Measurements from ENCODE around the gene USP4.

The USP4 gene

DNA sequence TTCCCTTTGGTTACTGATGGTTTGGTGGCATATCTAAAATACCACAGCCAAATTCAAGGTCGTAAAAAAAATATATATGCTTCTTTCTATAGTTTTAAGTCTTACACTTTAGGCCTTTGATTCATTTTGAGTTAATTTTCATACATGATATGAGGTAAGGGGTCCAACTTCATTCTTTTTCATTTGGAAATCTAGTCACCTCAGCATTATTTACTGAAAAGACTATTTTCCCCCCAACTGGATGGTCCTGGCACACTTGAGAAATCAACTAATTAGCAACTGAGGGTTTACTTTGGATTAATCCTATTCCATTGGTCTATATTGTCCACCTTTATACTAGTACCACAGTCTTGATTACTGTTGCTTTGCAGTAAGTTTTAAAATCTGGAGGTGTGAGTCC lies 45.8 kb upstream of the USP4 start:
- POLR2A ChIA-PET = no interaction called here
- TF ChIP-seq, protein P1, sequence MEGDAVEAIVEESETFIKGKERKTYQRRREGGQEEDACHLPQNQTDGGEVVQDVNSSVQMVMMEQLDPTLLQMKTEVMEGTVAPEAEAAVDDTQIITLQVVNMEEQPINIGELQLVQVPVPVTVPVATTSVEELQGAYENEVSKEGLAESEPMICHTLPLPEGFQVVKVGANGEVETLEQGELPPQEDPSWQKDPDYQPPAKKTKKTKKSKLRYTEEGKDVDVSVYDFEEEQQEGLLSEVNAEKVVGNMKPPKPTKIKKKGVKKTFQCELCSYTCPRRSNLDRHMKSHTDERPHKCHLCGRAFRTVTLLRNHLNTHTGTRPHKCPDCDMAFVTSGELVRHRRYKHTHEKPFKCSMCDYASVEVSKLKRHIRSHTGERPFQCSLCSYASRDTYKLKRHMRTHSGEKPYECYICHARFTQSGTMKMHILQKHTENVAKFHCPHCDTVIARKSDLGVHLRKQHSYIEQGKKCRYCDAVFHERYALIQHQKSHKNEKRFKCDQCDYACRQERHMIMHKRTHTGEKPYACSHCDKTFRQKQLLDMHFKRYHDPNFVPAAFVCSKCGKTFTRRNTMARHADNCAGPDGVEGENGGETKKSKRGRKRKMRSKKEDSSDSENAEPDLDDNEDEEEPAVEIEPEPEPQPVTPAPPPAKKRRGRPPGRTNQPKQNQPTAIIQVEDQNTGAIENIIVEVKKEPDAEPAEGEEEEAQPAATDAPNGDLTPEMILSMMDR (IDR thresholded peaks at IDR 0.05; ENCODE audit: control extremely low read depth, extremely low read depth, low read depth, missing control alignments) = no peak
- CTCF ChIA-PET = interaction anchor here (1.8 kb wide), 1 partner anchor 63 kb away, joined by 4 read pairs; no protein-coding TSS in a partner anchor
- no peak for DNase-seq (ENCODE audit: extremely low spot score)

DNA sequence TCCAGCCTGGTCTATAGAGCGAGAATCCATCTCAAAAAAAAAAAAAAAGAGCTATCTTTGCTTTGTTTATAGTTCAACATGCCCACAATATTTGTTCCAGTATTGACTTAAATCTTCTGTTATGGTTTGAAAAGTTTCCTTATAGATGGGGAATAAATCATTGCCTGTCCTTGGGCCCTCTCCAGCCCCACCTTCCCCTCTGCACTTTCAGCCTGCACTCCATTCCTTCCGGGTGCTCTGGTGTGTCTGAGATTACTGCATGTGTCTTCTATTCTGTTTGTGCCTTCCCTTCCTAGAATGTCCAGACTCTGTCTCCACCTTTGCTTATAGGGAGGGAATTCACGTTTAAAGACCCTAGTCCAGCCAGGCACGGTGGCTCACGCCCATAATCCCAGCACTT lies 43.5 kb upstream of the USP4 start:
- CTCF ChIA-PET = no interaction called here
- POLR2A ChIA-PET = interaction anchor here (0.5 kb wide), 1 partner anchor 24 kb away, joined by 3 read pairs; no protein-coding TSS in a partner anchor
- TF ChIP-seq, protein P1 (IDR thresholded peaks at IDR 0.05; ENCODE audit: control extremely low read depth, extremely low read depth, low read depth, missing control alignments) = no peak
- no peak for DNase-seq (ENCODE audit: extremely low spot score)

DNA sequence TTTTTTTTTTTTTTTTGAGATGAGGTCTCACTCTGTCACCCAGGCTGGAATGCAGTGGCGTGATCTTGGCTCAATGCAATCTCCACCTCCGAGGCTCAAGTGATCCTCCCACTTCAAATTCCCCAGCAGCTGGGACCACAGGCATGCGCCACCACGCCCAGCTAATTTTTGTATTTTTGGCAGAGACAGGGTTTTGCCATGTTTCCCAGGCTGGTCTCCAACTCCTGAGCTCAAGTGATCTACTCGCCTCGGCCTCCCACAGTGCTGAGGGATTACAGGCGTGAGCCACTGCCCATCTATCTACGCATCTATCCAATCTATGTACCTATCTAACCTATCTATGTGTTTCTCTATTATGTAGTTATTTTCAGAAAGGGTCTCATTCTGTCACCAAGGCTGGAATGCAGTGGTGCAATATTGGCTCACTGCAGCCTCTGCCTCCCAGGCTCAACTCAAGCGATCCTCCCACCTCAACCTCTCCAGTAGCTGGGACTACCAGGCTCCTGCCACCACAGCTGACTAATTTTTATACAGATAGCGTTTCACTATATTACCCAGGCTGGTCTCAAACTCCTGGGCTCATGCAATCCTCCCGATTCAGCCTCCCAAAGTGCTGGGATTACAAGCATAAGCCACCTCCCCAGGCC lies 38.5 kb upstream of the USP4 start:
- POLR2A ChIA-PET = no interaction called here
- TF ChIP-seq, protein P1 (IDR thresholded peaks at IDR 0.05; ENCODE audit: control extremely low read depth, extremely low read depth, low read depth, missing control alignments) = no peak
- CTCF ChIA-PET = interaction anchor here (3.2 kb wide), 1 partner anchor 38 kb away, joined by 9 read pairs; the partner anchor contains the start of gene USP4
- DNase-seq (ENCODE audit: extremely low spot score) = no peak

DNA sequence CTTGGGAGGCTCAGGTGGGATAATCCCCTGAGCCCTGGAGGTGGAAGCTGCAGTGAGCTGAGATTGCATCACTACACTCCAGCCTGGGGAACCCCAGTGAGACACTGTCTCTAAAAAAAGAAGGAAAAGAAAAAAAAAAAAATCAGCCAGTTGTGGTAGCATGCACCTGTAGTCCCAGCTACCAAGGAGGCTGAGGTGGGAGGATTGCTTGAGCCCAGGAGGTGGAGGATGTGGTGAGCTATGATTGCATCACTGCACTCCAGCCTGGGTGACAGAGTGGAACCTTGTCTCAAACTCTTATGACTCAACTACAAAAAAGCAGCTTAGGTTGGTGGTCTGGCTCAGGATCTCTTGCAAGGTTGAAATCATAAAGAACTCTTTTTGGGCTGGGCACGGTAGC lies 37.6 kb upstream of the USP4 start:
- DNase-seq (ENCODE audit: extremely low spot score) = no peak
- POLR2A ChIA-PET = interaction anchor here (0.6 kb wide), 2 partner anchors 17 to 70 kb away, joined by 3 to 4 read pairs; no protein-coding TSS in a partner anchor
- CTCF ChIA-PET = interaction anchor here (0.8 to 3.2 kb wide), 3 partner anchors 11 to 37 kb away, joined by 3 to 9 read pairs (median 4); partner anchors contain the start of gene USP4
- TF ChIP-seq, protein P1 (IDR thresholded peaks at IDR 0.05; ENCODE audit: control extremely low read depth, extremely low read depth, low read depth, missing control alignments) = no peak

DNA sequence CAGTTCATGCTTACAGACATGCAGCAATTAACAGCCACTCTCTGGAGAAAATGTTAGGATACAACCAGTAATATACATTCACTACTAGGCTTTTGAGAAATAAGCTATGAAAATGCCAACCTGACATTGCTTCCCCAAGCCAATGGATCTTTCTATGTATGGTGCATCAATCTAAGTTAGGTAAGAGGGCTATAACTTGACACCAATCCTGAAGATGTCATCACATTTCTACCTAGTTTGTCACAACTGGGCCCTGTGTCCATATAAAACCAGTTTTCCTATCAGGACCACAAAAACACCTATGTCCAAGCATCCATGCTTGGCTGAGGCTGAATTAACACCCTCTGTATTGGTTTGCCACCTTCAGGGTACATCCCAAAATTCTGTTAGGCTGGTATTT lies 32.1 kb upstream of the USP4 start:
- TF ChIP-seq, protein P1 (IDR thresholded peaks at IDR 0.05; ENCODE audit: control extremely low read depth, extremely low read depth, low read depth, missing control alignments) = no peak
- POLR2A ChIA-PET = no interaction called here
- CTCF ChIA-PET = interaction anchor here (1.1 kb wide), 1 partner anchor 32 kb away, joined by 3 read pairs; the partner anchor contains the start of gene USP4
- no peak for DNase-seq (ENCODE audit: extremely low spot score)

DNA sequence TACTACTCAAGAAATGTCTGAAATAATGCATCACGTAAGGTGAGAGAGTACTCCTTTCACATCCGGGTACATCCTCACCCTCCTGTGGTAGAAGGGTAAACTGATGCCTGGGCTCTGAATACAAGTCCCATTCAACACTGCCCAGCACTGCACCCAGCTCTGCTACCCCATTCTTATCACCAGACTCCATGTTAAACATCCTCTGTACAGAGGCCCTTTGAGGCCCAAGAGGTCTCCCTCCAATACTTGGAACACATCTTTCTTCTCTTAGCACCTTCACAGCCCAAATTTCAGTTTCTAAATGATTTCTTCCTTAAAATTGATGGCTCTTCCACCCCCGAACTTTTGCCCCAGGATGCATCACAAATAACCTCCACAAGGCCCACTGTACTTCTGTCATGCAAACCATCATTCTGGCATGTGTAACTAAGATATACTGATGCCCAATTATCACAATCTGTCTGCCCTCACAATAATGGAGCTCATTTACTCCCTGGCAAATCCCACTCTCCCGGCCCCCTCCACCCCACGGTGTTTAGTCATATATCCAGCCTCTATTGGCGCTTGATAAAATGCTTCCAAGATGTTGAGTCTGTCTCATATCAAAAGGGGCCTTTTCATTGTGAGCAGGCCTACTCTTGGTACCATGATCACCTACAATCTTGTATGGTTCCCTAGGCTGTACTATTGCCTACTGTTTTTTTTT lies 30.9 kb upstream of the USP4 start:
- ChIA-PET POLR2A (interaction anchor here (0.7 kb wide), 1 partner anchor 37 kb away, joined by 3 read pairs; no protein-coding TSS in a partner anchor), CTCF (interaction anchor here (1.4 to 2.1 kb wide), 2 partner anchors 11 to 18 kb away, joined by 3 to 5 read pairs; no protein-coding TSS in a partner anchor)
- TF ChIP-seq, protein P1 (IDR thresholded peaks at IDR 0.05; ENCODE audit: control extremely low read depth, extremely low read depth, low read depth, missing control alignments) = no peak
- no peak for DNase-seq (ENCODE audit: extremely low spot score)

Data from GM10248 (cell line).